Dendritic cell treated with granulocyte-macrophage colony-stimulating factor and Interleukin-4, amounts not matched to agents 40 ng/mL and 50 ng/mL, for 4 days (primary cell): Measurements from ENCODE around the gene RNF180.
"Not testable (repeated sequence)": the region's sequence is repeated elsewhere in the genome, so short reads cannot be mapped to it uniquely, and the experiment has no call there.

Source experiments
- H3K27ac Mint-ChIP-seq: one replicate; pipeline ENCODE4 v1.8.0; 2022; ENCODE audit warnings: mild to moderate bottlenecking, mixed read lengths
- H3K27me3 Mint-ChIP-seq: one replicate; pipeline ENCODE4 v1.8.0; 2022; ENCODE audit warnings: mild to moderate bottlenecking, mixed read lengths
- H3K36me3 Mint-ChIP-seq: one replicate; pipeline ENCODE4 v1.8.0; 2022; ENCODE audit warnings: low read depth, mixed read lengths
- H3K4me1 Mint-ChIP-seq: one replicate; pipeline ENCODE4 v1.8.0; 2022; ENCODE audit warnings: low read depth, mixed read lengths
- H3K4me3 Mint-ChIP-seq: one replicate; pipeline ENCODE4 v1.8.0; 2022; ENCODE audit warnings: mild to moderate bottlenecking, moderate library complexity, mixed read lengths
- H3K9me3 Mint-ChIP-seq: one replicate; pipeline ENCODE4 v1.8.0; 2022; ENCODE audit warnings: mixed read lengths
- intact Hi-C: fragments of 100-400 bp; cut with micrococcal nuclease; formaldehyde crosslinking; loops from one replicate; pipeline ENCODE4 v1.15.0; 2022

Gene RNF180

DNA sequence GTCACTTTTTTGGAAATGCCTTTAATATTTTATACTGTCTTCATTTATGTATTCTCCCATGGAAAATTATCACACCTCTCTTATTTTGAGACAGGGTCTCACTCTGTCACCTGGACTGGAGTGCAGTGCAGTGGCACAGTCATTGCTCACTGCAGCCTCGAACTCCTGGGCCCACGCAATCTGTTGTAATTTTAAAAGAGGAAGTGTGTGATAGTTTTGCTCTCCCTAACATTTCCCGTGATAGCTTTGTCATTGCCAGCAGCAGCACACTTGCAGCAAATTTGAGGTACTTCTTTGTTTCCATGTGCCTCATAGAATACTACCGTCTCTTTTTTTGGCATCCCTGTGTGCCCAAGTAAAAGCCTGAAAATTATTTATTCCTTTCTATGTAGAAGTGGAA lies 103.5 kb downstream of the RNF180 start:
- no peaks in the 10 kb centered on the region for H3K36me3 Mint-ChIP-seq
- peaks cover 9% of the 10 kb centered on the region for H3K9me3 Mint-ChIP-seq
- H3K4me1 Mint-ChIP-seq = no peaks in the 10 kb centered on the region
- no peak overlapping the region for H3K27ac Mint-ChIP-seq
- intact Hi-C loops = no loop called here
- no peaks in the 10 kb centered on the region for H3K27me3 Mint-ChIP-seq
- no peak overlapping the region for H3K4me3 Mint-ChIP-seq

DNA sequence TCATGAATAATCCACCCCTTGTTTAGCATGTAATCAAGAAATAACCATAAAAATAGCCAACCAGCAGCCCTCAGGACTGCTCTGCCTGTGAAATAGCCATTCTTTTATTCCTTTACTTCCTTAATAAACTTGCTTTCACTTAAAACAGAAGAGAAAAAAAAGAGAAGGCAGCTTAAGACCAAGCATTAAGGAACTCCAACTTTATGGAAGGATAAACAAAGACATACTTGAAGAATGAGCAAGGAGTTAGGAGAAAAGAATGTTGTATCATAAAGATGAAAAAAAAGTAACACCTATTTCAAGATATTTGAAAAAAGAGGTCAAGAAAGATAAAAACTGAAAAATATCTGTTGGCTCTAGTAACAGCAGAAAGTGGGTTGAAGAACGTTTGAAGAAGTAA lies 107.6 kb downstream of the RNF180 start:
- Mint-ChIP-seq H3K36me3 (no peaks in the 10 kb centered on the region), H3K4me3 (no peak overlapping the region), H3K9me3 (peaks cover 17% of the 10 kb centered on the region), H3K4me1 (no peaks in the 10 kb centered on the region), H3K27me3 (no peaks in the 10 kb centered on the region), H3K27ac (no peak overlapping the region)
- intact Hi-C loops = no loop called here

- intact Hi-C loops = no loop called here
- no peaks in the 10 kb centered on the region for H3K36me3 Mint-ChIP-seq
- H3K27ac Mint-ChIP-seq = no peak overlapping the region
- H3K27me3 Mint-ChIP-seq = no peaks in the 10 kb centered on the region
- H3K9me3 Mint-ChIP-seq = peaks cover 74% of the 10 kb centered on the region
- H3K4me1 Mint-ChIP-seq = no peaks in the 10 kb centered on the region
- no peak overlapping the region for H3K4me3 Mint-ChIP-seq
These were observed 119.8 kb downstream of the RNF180 start for GRCh38 chr5:64285188-64286130.

DNA sequence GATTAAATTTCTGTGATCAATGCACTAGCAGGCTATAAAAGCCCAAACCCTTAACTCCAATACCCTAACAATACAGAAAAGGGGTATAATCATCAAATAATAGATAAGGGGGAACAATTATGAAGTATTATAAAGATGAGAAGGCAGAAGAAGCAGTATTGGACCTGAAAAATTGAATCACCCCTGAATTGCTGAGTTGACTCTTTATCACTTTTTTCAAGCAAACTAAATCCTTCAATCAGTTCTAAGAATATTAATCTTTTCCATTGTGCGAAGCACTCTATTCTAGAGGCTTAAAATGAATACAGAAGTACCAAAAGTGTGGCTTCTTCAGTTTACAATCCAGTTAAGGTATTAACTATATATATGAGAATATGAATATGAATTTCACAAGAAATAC lies 120.7 kb downstream of the RNF180 start:
- no peak overlapping the region for H3K4me3 Mint-ChIP-seq
- peaks cover 75% of the 10 kb centered on the region for H3K9me3 Mint-ChIP-seq
- intact Hi-C loops = no loop called here
- no peaks in the 10 kb centered on the region for H3K36me3 Mint-ChIP-seq
- no peak overlapping the region for H3K27ac Mint-ChIP-seq
- no peaks in the 10 kb centered on the region for H3K4me1 Mint-ChIP-seq
- no peaks in the 10 kb centered on the region for H3K27me3 Mint-ChIP-seq

DNA sequence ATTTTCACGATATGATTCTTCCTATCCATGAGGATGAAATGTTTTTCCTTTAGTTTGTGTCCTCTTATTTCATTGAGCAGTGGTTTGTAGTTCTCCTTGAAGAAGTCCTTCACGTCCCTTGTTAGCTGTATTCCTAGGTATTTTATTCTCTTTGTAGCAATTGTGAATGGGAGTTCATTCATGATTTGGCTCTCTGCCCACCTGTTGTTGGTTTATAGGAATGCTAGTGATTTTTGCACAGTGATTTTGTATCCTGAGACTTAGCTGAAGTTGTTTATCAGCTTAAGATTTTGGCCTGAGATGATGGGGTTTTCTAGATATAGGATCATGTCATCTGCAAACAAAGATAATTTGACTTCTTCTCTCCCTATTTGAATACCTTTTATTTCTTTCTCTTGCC lies 122.9 kb downstream of the RNF180 start:
- H3K4me1 Mint-ChIP-seq, H3K27ac Mint-ChIP-seq, H3K36me3 Mint-ChIP-seq, H3K27me3 Mint-ChIP-seq, H3K4me3 Mint-ChIP-seq, intact Hi-C loops: not testable (repeated sequence)
- H3K9me3 Mint-ChIP-seq = peaks cover 72% of the 10 kb centered on the region

GRCh38 chr5:64292611-64293215 lies 127.1 kb downstream of the RNF180 start:
- H3K36me3 Mint-ChIP-seq = no peaks in the 10 kb centered on the region
- H3K27ac Mint-ChIP-seq = no peak overlapping the region
- peaks cover 40% of the 10 kb centered on the region for H3K9me3 Mint-ChIP-seq
- intact Hi-C loops = no loop called here
- no peaks in the 10 kb centered on the region for H3K4me1 Mint-ChIP-seq
- H3K27me3 Mint-ChIP-seq = no peaks in the 10 kb centered on the region
- H3K4me3 Mint-ChIP-seq = no peak overlapping the region

DNA sequence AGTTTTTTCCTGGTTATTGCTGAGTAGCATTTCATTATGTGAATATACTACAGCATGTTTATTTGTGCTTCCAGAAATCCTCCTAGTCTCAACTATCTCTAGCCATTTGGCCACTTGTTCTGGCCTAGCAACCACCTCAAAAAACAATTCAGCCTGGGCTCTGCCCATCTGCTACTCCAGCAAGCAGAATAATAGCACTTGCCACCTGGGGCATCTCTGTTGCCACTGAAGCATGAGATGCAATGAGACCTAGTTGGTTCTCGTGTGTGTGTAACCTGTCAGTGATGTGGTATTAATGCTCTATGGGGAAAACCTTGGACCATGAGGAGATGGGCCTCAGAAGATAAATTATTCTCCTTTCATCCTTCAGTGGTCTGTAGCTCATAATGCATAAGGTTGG lies 129.5 kb downstream of the RNF180 start:
- H3K36me3 Mint-ChIP-seq = no peaks in the 10 kb centered on the region
- H3K4me1 Mint-ChIP-seq = no peaks in the 10 kb centered on the region
- H3K4me3 Mint-ChIP-seq = no peak overlapping the region

GRCh38 chr5:64298586-64298985 lies 132.9 kb downstream of the RNF180 start:
- no peaks in the 10 kb centered on the region for H3K36me3 Mint-ChIP-seq
- no peaks in the 10 kb centered on the region for H3K27me3 Mint-ChIP-seq
- H3K4me1 Mint-ChIP-seq = no peaks in the 10 kb centered on the region
- H3K27ac Mint-ChIP-seq = no peak overlapping the region
- no peak overlapping the region for H3K4me3 Mint-ChIP-seq
- no peaks in the 10 kb centered on the region for H3K9me3 Mint-ChIP-seq
- intact Hi-C loops = no loop called here

More for the DNA sequence above, 129.5 kb downstream of the RNF180 start:
- intact Hi-C loops = no loop called here
- no peaks in the 10 kb centered on the region for H3K27me3 Mint-ChIP-seq
- H3K9me3 Mint-ChIP-seq = peaks cover 29% of the 10 kb centered on the region
- no peak overlapping the region for H3K27ac Mint-ChIP-seq

GRCh38 chr5:64299805-64300204 lies 134.2 kb downstream of the RNF180 start:
- Mint-ChIP-seq H3K4me1 (no peaks in the 10 kb centered on the region), H3K27me3 (no peaks in the 10 kb centered on the region), H3K36me3 (no peaks in the 10 kb centered on the region), H3K4me3 (no peak overlapping the region), H3K27ac (no peak overlapping the region), H3K9me3 (no peaks in the 10 kb centered on the region)
- intact Hi-C loops = no loop called here

GRCh38 chr5:64301566-64301965 lies 135.9 kb downstream of the RNF180 start:
- Mint-ChIP-seq H3K27ac (no peak overlapping the region), H3K4me1 (no peaks in the 10 kb centered on the region), H3K27me3 (no peaks in the 10 kb centered on the region), H3K9me3 (no peaks in the 10 kb centered on the region), H3K4me3 (no peak overlapping the region), H3K36me3 (no peaks in the 10 kb centered on the region)
- intact Hi-C loops = no loop called here

- Mint-ChIP-seq H3K9me3 (no peaks in the 10 kb centered on the region), H3K36me3 (no peaks in the 10 kb centered on the region), H3K27ac (no peak overlapping the region), H3K27me3 (no peaks in the 10 kb centered on the region), H3K4me1 (no peaks in the 10 kb centered on the region), H3K4me3 (no peak overlapping the region)
- intact Hi-C loops = no loop called here
These were observed 142.5 kb downstream of the RNF180 start for GRCh38 chr5:64308135-64308534.

DNA sequence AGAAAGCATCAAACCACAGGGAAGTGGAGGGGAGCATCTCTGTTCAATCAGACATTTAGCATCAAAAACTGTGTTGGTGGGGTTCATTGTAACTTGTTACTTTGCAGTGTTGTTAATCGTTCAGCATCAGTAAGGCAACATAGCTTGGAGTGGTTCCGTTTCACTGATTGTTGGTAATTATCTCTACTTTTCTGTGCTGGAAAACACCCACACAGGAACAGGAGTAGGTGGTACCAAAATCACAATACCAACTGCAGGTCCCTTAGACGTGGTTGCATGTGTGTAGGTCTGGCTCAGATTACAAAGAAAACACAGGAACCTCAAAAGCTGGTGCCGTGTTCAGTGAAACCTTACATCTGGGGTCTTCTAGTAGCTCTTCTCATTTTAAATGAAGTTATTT lies 146.8 kb downstream of the RNF180 start:
- H3K4me1 Mint-ChIP-seq = no peaks in the 10 kb centered on the region
- H3K27ac Mint-ChIP-seq = no peak overlapping the region
- H3K27me3 Mint-ChIP-seq = no peaks in the 10 kb centered on the region
- intact Hi-C loops = no loop called here
- no peaks in the 10 kb centered on the region for H3K9me3 Mint-ChIP-seq
- no peak overlapping the region for H3K4me3 Mint-ChIP-seq
- no peaks in the 10 kb centered on the region for H3K36me3 Mint-ChIP-seq

GRCh38 chr5:64315778-64316177 lies 150.1 kb downstream of the RNF180 start:
- Mint-ChIP-seq H3K9me3 (no peaks in the 10 kb centered on the region), H3K36me3 (no peaks in the 10 kb centered on the region), H3K4me3 (no peak overlapping the region), H3K27ac (no peak overlapping the region), H3K4me1 (no peaks in the 10 kb centered on the region), H3K27me3 (no peaks in the 10 kb centered on the region)
- intact Hi-C loops = no loop called here

GRCh38 chr5:64318175-64318574 lies 152.5 kb downstream of the RNF180 start:
- no peaks in the 10 kb centered on the region for H3K9me3 Mint-ChIP-seq

More at GRCh38 chr5:64318175-64318574, 152.5 kb downstream of the RNF180 start:
- H3K4me1 Mint-ChIP-seq = no peaks in the 10 kb centered on the region
- no peaks in the 10 kb centered on the region for H3K36me3 Mint-ChIP-seq
- no peak overlapping the region for H3K4me3 Mint-ChIP-seq
- no peaks in the 10 kb centered on the region for H3K27me3 Mint-ChIP-seq
- intact Hi-C loops = no loop called here
- H3K27ac Mint-ChIP-seq = no peak overlapping the region
